AG09319 (cell line): ENCODE data around the gene CGB3.

ENCODE experiments used
- DNase-seq: peaks from one replicate; pipeline ENCODE4 v3.0.0-alpha.2; 2010; ENCODE audit warnings: low read depth; ENCODE audit errors: extremely low read depth
- TF ChIP-seq, protein P1 (sequence below): IDR thresholded peaks from 2 replicates; pipeline ENCODE4 v1.5.1; 2011; ENCODE audit warnings: low read depth, mild to moderate bottlenecking, inconsistent platforms, low read length, moderate library complexity

The CGB3 gene

DNA sequence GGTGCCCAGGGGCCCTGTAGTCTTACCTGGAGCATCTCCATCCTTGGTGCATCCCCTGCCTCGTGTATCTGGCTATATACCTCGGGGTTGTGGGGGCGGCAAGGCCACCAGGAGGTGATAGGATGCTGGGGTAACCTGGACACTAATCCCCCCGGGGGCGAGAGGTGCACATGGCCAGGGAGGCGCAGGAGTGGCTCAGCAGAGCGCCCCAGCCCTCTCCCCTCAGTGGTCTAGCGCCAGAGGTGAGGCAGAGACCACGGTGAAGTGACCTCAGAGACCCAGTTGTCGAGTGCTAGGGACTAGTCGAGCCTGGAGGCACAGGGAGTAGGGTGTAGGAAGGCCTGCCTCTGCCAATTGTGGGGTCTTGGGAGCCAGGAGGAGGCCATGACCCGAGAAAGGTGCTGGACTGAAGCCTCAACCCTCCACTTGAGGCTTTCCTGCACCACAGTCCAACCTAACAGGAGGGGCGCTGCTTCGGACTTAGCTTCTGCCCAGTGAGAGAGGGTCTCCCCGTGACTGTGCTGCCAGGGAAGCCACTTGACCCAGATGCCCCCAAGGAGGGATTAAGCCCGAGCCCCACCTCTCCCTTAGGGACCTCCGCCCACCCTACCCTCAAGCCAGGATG, 7.0 kb downstream of the CGB3 start, which contains the start of gene LHB:
TSS of gene LHB (minus strand) at position 51 of the 625 bp plus-strand sequence. CDS start at position 41, 10 bp downstream.
- TF ChIP-seq, protein P1, sequence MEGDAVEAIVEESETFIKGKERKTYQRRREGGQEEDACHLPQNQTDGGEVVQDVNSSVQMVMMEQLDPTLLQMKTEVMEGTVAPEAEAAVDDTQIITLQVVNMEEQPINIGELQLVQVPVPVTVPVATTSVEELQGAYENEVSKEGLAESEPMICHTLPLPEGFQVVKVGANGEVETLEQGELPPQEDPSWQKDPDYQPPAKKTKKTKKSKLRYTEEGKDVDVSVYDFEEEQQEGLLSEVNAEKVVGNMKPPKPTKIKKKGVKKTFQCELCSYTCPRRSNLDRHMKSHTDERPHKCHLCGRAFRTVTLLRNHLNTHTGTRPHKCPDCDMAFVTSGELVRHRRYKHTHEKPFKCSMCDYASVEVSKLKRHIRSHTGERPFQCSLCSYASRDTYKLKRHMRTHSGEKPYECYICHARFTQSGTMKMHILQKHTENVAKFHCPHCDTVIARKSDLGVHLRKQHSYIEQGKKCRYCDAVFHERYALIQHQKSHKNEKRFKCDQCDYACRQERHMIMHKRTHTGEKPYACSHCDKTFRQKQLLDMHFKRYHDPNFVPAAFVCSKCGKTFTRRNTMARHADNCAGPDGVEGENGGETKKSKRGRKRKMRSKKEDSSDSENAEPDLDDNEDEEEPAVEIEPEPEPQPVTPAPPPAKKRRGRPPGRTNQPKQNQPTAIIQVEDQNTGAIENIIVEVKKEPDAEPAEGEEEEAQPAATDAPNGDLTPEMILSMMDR: no peak
- no peak for DNase-seq

DNA sequence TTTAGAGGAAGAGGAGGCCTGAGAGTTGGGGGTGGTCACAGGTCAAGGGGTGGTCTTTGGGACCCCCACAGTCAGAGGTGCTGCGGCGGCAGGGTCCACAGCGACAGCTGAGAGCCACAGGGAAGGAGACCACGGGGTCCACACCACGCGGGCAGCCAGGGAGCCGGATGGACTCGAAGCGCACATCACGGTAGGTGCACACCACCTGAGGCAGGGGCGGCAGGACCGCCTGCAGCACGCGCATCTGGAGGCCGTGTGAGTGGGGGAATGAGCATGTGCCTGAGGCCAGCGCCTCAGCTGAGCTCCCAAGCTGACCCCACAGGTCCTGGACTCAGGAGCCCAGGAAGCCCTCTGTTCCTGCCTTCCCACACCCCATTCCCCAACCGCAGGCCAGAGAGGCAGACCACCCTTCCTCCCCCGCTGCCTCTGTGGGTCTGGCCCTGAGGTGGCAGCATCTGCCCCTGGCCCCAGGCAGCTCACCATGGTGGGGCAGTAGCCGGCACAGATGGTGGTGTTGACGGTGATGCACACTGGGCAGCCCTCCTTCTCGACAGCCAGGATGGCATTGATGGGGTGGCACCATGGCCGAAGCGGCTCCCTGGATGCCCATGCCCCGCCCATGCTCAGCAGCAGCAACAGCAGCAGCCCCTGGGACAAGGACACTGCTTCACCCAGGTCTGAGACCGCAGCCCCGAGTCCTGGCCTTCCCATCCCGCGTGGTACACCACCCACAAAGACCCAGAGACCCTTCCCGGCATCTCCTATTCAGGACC, 7.9 kb downstream of the CGB3 start:
- no peak for DNase-seq
- TF ChIP-seq, protein P1: no peak

DNA sequence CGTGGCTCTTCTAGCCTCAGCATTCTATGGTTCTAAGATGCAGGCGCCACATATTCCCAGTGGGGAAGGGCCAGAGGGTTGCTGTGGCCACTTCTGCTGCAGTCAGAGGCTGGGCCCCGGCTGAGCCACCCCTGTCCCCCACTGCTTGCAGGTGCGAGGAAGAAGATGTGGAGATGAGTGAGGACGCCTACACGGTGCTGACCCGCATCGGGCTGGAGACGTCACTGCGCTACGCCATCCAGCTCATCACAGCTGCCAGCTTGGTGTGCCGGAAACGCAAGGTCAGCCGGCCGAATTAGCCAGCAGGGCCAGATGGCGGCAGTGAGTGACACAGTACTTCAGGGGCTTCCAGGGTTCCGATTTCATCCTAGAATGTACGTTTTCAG, 9.3 kb downstream of the CGB3 start:
- TF ChIP-seq, protein P1: no peak
- no peak for DNase-seq

DNA sequence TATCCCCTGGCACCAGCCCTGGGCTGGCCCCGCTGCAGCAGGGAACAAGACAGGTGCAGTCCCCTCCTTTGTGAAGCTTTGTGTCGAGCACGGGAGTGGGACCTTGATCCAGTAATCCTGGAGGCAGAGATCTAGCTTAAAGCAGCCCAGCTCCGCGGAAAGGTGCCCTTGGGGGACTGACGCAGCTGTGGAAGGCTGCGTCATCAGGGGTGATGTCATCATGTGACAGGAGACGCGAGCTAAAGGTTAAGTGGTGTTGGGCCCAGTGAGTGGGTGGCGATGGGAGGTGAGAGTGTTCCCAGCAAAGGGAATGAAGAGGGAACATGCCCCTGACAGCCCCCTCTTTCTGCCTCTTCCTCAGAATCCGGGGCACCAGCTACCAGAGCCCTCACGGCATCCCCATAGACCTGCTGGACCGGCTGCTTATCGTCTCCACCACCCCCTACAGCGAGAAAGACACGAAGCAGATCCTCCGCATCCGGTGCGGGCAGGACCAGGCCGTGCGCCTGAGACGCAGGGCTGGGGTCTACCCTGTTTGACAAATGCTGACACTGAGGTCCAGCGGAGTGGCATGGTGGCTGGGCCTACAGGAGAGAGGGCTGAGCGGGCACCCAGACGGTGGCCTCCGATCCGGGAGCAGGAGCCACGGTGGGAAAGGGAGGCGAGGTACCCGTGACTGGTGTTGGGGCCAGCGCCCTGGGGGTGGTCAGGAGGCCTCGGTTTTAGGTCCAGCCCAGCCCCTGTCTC, 9.8 kb downstream of the CGB3 start:
- TF ChIP-seq, protein P1: no peak
- DNase-seq: no peak

DNA sequence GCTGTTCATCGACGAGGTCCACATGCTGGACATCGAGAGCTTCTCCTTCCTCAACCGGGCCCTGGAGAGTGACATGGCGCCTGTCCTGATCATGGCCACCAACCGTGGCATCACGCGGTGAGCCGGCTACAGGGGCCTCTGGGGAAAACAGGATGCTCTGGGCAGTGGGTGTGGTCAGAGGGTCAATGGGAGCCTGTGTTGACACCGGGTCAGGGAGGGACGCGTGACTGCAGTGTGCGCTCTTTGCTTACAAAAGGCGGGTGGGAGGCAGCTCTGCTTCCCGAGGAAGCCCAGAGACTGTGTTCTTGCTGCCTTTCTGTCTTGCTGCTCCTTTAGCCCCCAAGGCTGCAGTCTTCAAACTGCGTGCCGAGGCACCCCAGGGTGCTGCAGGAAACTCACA, 12.9 kb downstream of the CGB3 start:
- TF ChIP-seq, protein P1: no peak
- no peak for DNase-seq

DNA sequence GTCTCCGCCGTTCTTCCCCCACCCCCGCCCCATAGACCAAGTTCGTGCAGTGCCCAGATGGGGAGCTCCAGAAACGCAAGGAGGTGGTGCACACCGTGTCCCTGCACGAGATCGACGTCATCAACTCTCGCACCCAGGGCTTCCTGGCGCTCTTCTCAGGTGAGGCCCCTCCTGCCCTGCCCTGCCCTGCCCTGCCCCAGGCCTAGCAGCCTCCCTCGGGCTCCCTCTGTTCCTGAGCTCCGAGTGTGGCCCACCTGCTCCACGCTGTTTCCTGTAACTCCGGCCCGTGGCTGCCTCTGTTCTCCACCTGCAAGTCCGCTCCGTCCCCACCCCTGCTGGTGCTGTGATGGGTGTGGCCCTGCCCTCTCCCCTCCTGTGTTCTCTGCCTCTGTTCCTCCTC, 13.7 kb downstream of the CGB3 start:
- TF ChIP-seq, protein P1: no peak
- no peak for DNase-seq

DNA sequence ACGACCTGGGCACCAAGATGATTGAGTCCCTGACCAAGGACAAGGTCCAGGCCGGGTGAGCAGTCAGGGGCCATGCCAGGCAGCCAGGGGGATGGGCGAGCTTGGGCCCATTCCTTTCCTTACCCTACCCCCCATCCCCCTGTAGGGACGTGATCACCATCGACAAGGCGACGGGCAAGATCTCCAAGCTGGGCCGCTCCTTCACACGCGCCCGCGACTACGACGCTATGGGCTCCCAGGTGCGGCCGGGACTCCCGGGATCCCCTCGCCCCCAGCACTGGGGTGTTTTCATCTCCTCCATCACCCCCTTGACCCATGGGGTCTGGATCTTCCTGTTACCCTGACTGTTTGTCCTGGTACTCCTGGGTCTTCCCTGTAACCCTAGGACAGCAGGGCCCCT, 14.3 kb downstream of the CGB3 start:
- TF ChIP-seq, protein P1: no peak
- no peak for DNase-seq
